ENCODE results near the gene CNTNAP2.
"Not testable (repeated sequence)": the region's sequence is repeated elsewhere in the genome, so short reads cannot be mapped to it uniquely, and the experiment has no call there.

The CNTNAP2 gene

DNA sequence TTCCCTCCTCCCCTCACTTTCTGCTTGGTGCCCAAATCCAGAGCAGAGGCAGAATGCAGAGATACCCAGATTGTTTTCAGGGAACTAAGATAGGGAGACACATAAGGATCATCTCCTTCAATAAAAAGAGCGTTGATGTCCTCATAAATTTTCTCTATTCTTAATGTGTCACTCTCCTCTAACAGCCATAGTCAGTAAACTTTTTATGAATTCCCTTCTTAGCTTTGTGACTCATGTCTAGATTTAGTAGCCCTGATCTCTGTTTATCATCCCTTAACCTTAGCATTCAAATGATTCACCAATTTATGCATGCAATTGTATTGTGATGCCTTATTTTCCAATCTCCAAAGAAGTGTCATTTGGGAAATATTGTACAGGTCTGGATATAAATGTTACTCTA, 1478.4 kb downstream of the CNTNAP2 start:
- Mint-ChIP-seq H3K27me3 (no peaks in the 10 kb centered on the region), H3K4me3 (no peak overlapping the region), H3K36me3 (no peaks in the 10 kb centered on the region), H3K27ac (no peak overlapping the region), H3K4me1 (ENCODE audit: low read depth) (no peaks in the 10 kb centered on the region), H3K9me3 (ENCODE audit: low read depth) (peaks cover 13% of the 10 kb centered on the region)

DNA sequence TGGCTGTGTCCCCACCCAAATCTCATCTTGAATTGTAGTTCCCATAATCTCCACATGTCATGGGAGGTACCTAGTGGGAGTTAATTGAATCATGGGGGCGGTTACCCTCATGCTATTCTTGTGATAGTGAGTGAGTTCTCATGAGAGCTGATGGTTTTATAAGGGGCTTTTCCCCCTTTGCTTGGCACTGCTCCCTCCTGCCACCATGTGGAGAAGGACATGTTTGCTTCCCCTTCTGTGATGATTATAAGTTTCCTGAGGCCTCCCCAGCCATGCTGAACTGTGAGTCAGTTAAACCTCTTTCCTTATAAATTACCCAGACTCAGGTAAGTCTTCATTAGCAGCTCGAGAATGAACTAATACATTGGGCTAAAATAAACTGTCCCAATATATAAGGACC, 1482.1 kb downstream of the CNTNAP2 start:
- peaks cover 16% of the 10 kb centered on the region for H3K9me3 Mint-ChIP-seq (ENCODE audit: low read depth)
- not testable (repeated sequence) for H3K36me3 Mint-ChIP-seq; H3K27me3 Mint-ChIP-seq; H3K4me1 Mint-ChIP-seq (ENCODE audit: low read depth); H3K4me3 Mint-ChIP-seq; H3K27ac Mint-ChIP-seq

DNA sequence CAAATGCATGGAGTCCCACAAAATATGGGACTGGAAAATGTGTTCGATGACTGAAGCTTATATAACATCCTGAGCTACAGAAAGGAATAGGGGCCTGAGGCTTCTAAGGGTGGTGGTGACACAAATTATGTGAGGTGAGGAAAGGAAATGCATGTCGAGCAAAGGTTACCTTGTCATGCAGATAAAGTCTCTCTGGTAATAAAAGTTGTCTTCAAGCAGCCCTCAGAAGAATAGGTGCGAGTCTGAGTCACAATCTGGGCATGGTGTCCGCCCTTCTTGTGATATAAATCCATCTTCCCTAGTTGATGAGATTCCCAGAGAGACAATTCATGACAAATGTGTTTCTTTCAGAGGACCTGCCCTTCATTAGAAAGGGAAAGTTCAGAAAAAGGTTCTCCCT, 1488.7 kb downstream of the CNTNAP2 start:
- Mint-ChIP-seq H3K27ac (no peak overlapping the region), H3K36me3 (no peaks in the 10 kb centered on the region), H3K27me3 (no peaks in the 10 kb centered on the region), H3K4me3 (no peak overlapping the region), H3K4me1 (ENCODE audit: low read depth) (no peaks in the 10 kb centered on the region), H3K9me3 (ENCODE audit: low read depth) (peaks cover 10% of the 10 kb centered on the region)

- Mint-ChIP-seq H3K9me3 (ENCODE audit: low read depth) (peaks cover 3% of the 10 kb centered on the region), H3K27me3 (no peaks in the 10 kb centered on the region), H3K4me1 (ENCODE audit: low read depth) (no peaks in the 10 kb centered on the region), H3K36me3 (no peaks in the 10 kb centered on the region), H3K4me3 (no peak overlapping the region), H3K27ac (no peak overlapping the region)
Measured at GRCh38 chr7:147607157-147607800, 1490.7 kb downstream of the CNTNAP2 start.

DNA sequence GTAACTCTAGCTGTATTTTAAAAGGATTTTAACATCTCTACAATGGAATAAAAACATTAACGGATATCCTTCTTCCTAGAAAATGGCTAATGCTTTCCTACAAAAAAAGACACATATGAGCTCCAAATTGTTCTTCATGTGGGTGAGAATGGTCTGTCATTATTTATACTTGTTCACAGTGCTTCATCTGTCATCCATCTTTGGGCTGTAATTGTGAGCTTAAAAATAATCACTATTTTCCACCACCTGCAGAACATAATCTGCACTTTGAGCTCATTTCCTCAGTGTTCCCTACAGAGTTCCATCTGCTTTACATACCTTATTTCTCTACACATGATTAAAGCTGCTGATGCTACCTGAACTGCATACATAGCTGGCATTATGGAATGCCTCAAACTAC, 1494.8 kb downstream of the CNTNAP2 start:
- Mint-ChIP-seq H3K27me3 (no peaks in the 10 kb centered on the region), H3K36me3 (no peaks in the 10 kb centered on the region)

GRCh38 chr7:147635288-147635687, 1518.7 kb downstream of the CNTNAP2 start:
- Mint-ChIP-seq H3K4me3 (no peak overlapping the region), H3K9me3 (ENCODE audit: low read depth) (peaks cover 22% of the 10 kb centered on the region), H3K27me3 (no peaks in the 10 kb centered on the region), H3K27ac (no peak overlapping the region), H3K4me1 (ENCODE audit: low read depth) (no peaks in the 10 kb centered on the region), H3K36me3 (no peaks in the 10 kb centered on the region)

More for the DNA sequence above, 1494.8 kb downstream of the CNTNAP2 start:
- Mint-ChIP-seq H3K4me3 (no peak overlapping the region), H3K9me3 (ENCODE audit: low read depth) (peaks cover 7% of the 10 kb centered on the region), H3K4me1 (ENCODE audit: low read depth) (no peaks in the 10 kb centered on the region), H3K27ac (no peak overlapping the region)

GRCh38 chr7:147636553-147636952, 1520.0 kb downstream of the CNTNAP2 start:
- no peak overlapping the region for H3K27ac Mint-ChIP-seq
- H3K36me3 Mint-ChIP-seq: no peaks in the 10 kb centered on the region
- H3K4me3 Mint-ChIP-seq: no peak overlapping the region
- H3K9me3 Mint-ChIP-seq (ENCODE audit: low read depth): peaks cover 26% of the 10 kb centered on the region
- H3K27me3 Mint-ChIP-seq: no peaks in the 10 kb centered on the region
- H3K4me1 Mint-ChIP-seq (ENCODE audit: low read depth): no peaks in the 10 kb centered on the region

DNA sequence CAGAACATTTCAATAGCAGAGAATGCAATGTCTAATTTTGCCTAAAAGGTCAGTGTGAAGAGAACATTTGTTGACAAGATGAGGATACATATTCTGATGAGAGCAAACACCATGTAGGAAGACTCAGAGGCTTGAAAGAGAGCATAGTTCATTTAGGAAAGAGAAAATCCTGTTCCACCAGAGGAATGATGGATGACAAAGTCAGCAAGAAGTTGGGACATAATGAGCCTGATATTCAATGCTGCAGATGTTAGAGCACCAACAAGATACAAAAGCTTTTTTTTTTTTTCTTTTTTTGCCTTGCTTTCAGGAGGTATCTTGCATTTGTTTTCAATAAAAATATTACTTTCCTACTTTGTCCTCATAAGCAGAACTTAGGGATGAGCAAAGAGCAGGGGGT, 1522.0 kb downstream of the CNTNAP2 start:
- Mint-ChIP-seq H3K27me3 (no peaks in the 10 kb centered on the region), H3K4me3 (no peak overlapping the region), H3K27ac (no peak overlapping the region), H3K9me3 (ENCODE audit: low read depth) (peaks cover 26% of the 10 kb centered on the region), H3K4me1 (ENCODE audit: low read depth) (no peaks in the 10 kb centered on the region), H3K36me3 (no peaks in the 10 kb centered on the region)

- no peak overlapping the region for H3K27ac Mint-ChIP-seq
- no peaks in the 10 kb centered on the region for H3K36me3 Mint-ChIP-seq
- H3K4me3 Mint-ChIP-seq: no peak overlapping the region
- no peaks in the 10 kb centered on the region for H3K4me1 Mint-ChIP-seq (ENCODE audit: low read depth)
- H3K27me3 Mint-ChIP-seq: no peaks in the 10 kb centered on the region
- peaks cover 26% of the 10 kb centered on the region for H3K9me3 Mint-ChIP-seq (ENCODE audit: low read depth)
Measured at GRCh38 chr7:147639037-147639436, 1522.4 kb downstream of the CNTNAP2 start.

DNA sequence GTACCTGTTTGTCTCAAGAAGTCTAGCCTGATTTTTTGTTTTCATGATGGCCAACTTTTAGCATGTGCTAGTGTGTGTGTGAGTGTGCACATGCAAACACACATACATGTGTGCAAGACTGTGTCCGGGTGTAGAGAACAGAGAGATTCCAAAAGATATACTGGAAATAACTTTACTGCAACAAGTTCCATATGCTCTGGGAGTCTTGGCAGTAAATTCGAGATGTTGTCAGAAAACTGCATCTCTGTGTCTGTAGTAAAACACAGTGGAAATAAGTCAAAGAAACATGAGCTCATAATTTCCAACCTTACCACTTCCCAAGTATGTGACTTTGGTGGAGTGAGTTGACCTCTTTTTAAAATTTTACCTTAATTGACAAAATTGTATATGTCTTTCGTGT, 1523.2 kb downstream of the CNTNAP2 start:
- Mint-ChIP-seq H3K9me3 (ENCODE audit: low read depth) (peaks cover 26% of the 10 kb centered on the region), H3K4me1 (ENCODE audit: low read depth) (no peaks in the 10 kb centered on the region), H3K27ac (no peak overlapping the region), H3K36me3 (no peaks in the 10 kb centered on the region), H3K27me3 (no peaks in the 10 kb centered on the region), H3K4me3 (no peak overlapping the region)

DNA sequence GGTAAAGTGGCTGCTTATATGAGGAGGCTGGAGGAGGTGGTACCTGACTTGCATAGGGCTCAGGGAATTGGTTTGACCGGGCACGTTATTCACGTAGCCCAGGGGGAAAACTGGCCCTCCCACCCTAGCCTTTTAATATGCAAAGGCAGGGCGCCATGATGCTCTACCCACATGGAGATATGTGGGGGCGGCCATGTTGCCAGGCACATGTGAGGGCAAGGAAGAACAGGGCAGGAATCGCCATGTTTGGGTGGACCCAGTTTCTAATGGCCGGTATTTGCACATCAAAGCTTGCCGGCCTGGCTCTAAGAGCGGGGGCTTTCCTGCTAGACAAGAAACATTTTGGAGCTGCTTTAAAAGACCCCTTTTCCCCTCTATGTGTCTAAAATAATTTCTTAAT, 1524.2 kb downstream of the CNTNAP2 start:
- no peaks in the 10 kb centered on the region for H3K27me3 Mint-ChIP-seq
- H3K4me1 Mint-ChIP-seq (ENCODE audit: low read depth): no peaks in the 10 kb centered on the region
- H3K4me3 Mint-ChIP-seq: no peak overlapping the region
- no peaks in the 10 kb centered on the region for H3K36me3 Mint-ChIP-seq
- H3K27ac Mint-ChIP-seq: no peak overlapping the region
- peaks cover 31% of the 10 kb centered on the region for H3K9me3 Mint-ChIP-seq (ENCODE audit: low read depth)

DNA sequence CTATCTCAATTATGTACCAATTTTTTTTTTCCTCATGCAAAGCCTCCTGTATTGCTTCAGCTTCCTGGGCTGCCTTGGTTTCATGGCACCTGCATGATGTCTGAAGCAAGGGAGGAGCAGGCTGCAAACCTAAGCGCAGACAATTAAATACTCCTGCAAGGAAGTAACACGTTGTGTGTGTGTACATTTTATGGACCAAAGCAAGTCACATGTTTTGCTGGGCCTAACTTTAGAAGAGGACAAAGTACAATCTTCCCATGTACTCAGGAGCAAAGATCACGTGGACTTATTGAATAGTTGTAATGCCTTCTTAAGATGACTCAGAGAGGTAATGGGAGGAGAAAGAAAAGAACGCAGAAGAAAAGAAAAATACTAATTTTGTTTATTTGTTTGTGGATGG, 1530.0 kb downstream of the CNTNAP2 start:
- no peak overlapping the region for H3K27ac Mint-ChIP-seq
- H3K9me3 Mint-ChIP-seq (ENCODE audit: low read depth): peaks cover 12% of the 10 kb centered on the region
- H3K4me1 Mint-ChIP-seq (ENCODE audit: low read depth): no peaks in the 10 kb centered on the region
- H3K27me3 Mint-ChIP-seq: no peaks in the 10 kb centered on the region
- no peak overlapping the region for H3K4me3 Mint-ChIP-seq
- no peaks in the 10 kb centered on the region for H3K36me3 Mint-ChIP-seq

DNA sequence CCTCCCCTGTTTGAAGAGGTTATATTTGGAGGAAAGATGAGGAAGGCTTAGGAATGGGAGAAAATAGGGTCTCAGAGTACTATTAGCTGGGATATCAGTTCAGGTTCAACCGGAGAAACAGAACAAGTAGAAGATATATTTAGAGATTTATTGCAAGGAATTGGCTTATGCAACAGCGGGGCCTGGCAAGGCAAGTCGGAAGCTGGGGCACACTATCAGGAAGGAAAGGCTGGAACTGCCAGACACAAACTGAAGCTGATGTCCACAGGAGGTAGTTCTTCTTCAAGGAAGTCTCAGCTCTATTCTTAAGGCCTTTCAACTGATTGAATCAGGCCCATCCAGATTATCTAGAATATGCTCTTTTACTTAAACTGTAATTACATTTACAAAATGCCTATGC, 1534.4 kb downstream of the CNTNAP2 start:
- Mint-ChIP-seq H3K4me3 (no peak overlapping the region), H3K4me1 (ENCODE audit: low read depth) (no peaks in the 10 kb centered on the region), H3K9me3 (ENCODE audit: low read depth) (peaks cover 8% of the 10 kb centered on the region), H3K36me3 (no peaks in the 10 kb centered on the region), H3K27me3 (no peaks in the 10 kb centered on the region), H3K27ac (no peak overlapping the region)

- H3K4me3 Mint-ChIP-seq: no peak overlapping the region
Measured at GRCh38 chr7:147651601-147652000, 1535.0 kb downstream of the CNTNAP2 start.

DNA sequence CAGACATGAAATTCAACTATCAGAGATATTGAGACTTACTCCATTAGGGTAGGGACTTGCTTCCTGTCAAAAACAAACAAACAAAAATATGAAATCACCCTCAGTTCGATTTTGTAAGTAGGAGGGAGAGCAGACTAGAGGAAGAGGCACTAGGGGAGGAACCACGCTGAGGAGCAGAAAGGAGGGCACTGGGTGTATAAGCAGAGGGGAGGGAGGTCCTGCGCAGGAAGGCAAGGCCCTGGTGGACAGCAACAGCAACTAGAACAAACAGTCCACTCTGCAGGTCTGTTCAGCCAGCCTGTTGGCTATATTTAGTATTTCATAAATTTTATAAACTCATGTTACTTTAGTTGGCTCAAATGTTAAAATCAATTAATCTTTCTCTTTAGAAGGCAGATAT, 1536.9 kb downstream of the CNTNAP2 start:
- Mint-ChIP-seq H3K27me3 (no peaks in the 10 kb centered on the region), H3K27ac (no peak overlapping the region), H3K9me3 (ENCODE audit: low read depth) (peaks cover 11% of the 10 kb centered on the region), H3K4me3 (no peak overlapping the region), H3K36me3 (no peaks in the 10 kb centered on the region), H3K4me1 (ENCODE audit: low read depth) (no peaks in the 10 kb centered on the region)

More at GRCh38 chr7:147651601-147652000, 1535.0 kb downstream of the CNTNAP2 start:
- Mint-ChIP-seq H3K9me3 (ENCODE audit: low read depth) (peaks cover 11% of the 10 kb centered on the region), H3K27me3 (no peaks in the 10 kb centered on the region), H3K4me1 (ENCODE audit: low read depth) (no peaks in the 10 kb centered on the region), H3K27ac (no peak overlapping the region), H3K36me3 (no peaks in the 10 kb centered on the region)

- Mint-ChIP-seq H3K4me1 (ENCODE audit: low read depth) (no peaks in the 10 kb centered on the region), H3K9me3 (ENCODE audit: low read depth) (peaks cover 11% of the 10 kb centered on the region), H3K4me3 (no peak overlapping the region), H3K27ac (no peak overlapping the region), H3K27me3 (no peaks in the 10 kb centered on the region), H3K36me3 (no peaks in the 10 kb centered on the region)
Measured at GRCh38 chr7:147658392-147658967, 1541.9 kb downstream of the CNTNAP2 start.

Measured in activated naive CD8-positive, alpha-beta T cell (primary cell).